A549 (cell line): ENCODE data around the gene ZFP57. TPM values are rescaled to one million over a fixed set of nuclear protein-coding genes. Genes with fewer than 3 reads are reported as not detected.

Experiments used
- ATAC-seq, 2 experiments: fragments of 200-7000 bp in 1 of 2; fragments of >200 bp in 1 of 2; cut with Nextera tagmentation in 1 of 2; cut with Tn5 transposase in 1 of 2; 3 replicates each; pipeline versions ENCODE4 v1.8.0 to v1.9.1; 2018 to 2020; ENCODE audit warnings: mild to moderate bottlenecking in 1 of 2, moderate library complexity in 1 of 2
- CTCF ChIA-PET: fragments of 300-600 bp; sonication (Branson Sonifier 250); formaldehyde crosslinking; extraction: SDS; loops from one replicate; lab custom pipeline; 2021; ENCODE audit warnings: antibody characterized with exemption, inconsistent platforms; lab: Yijun Ruan, JAX
- POLR2A ChIA-PET: fragments of 350-600 bp; formaldehyde crosslinking; extraction: SDS; loops from one replicate; lab custom pipeline; 2021; ENCODE audit warnings: antibody characterized with exemption, inconsistent platforms; lab: Yijun Ruan, JAX
- DNase-seq, 2 experiments: peaks; one replicate each; pipeline versions ENCODE4 v3.0.0 to v3.0.0-alpha.2; 2011 to 2016; ENCODE audit warnings: low read depth in 1 of 2, low spot score in 1 of 2
- FAIRE-seq: peaks from 2 replicates; lab custom pipeline; 2011; peaks lifted over from hg19 to GRCh38; lab: Jason Lieb, UNC
- H3K27ac ChIP-seq, 2 experiments: fragments of >200 bp; sonication (Bioruptor Twin); formaldehyde crosslinking; 3 replicates each; pipeline ENCODE4 v1.5.1; 2016 to 2017
- H3K4me1 ChIP-seq: fragments of >200 bp; sonication (Bioruptor Twin); formaldehyde crosslinking; 3 replicates; pipeline ENCODE4 v1.6.1; 2016
- H3K4me2 ChIP-seq: fragments of >200 bp; sonication (Bioruptor Twin); formaldehyde crosslinking; 3 replicates; pipeline ENCODE4 v1.6.1; 2016
- H3K4me3 ChIP-seq: fragments of >200 bp; sonication (Bioruptor Twin); formaldehyde crosslinking; 3 replicates; pipeline ENCODE4 v1.5.1; 2016
- H3K9me3 ChIP-seq: fragments of >200 bp; sonication (Bioruptor Twin); formaldehyde crosslinking; 3 replicates; pipeline ENCODE4 v1.6.1; 2016
- ATOH8 ChIP-seq: fragments of 250-450 bp; sonication (Bioruptor Pico); IDR thresholded peaks from 2 replicates; pipeline ENCODE4 v1.5.0; 2020; ENCODE audit warnings: low read depth, mild to moderate bottlenecking, moderate library complexity
- CBX8 ChIP-seq: fragments of 200-600 bp; sonication (generic); IDR thresholded peaks from 2 replicates; pipeline ENCODE4 v1.6.1; 2016
- CHD2 ChIP-seq: fragments of 150-350 bp; IDR thresholded peaks from 2 replicates; pipeline ENCODE4 v1.6.1; 2014; ENCODE audit warnings: low read length; ENCODE audit not compliant: partially characterized antibody
- CTCF ChIP-seq: fragments of >200 bp; sonication (Bioruptor Twin); formaldehyde crosslinking; IDR thresholded peaks from 3 replicates; pipeline ENCODE4 v1.5.1; 2016
- EHMT2 ChIP-seq: fragments of 200-600 bp; sonication (generic); IDR thresholded peaks from 2 replicates; pipeline ENCODE4 v1.6.1; 2016; ENCODE audit warnings: antibody characterized with exemption, low read depth, mild to moderate bottlenecking, moderate library complexity
- ESRRA ChIP-seq: fragments of 150-350 bp; IDR thresholded peaks from 2 replicates; pipeline ENCODE4 v1.6.1; 2014; ENCODE audit warnings: mild to moderate bottlenecking, low read length, borderline replicate concordance
- FOXS1 ChIP-seq: fragments of 250-450 bp; sonication (Bioruptor Pico); IDR thresholded peaks from 2 replicates; pipeline ENCODE4 v1.5.0; 2020; ENCODE audit warnings: mild to moderate bottlenecking, moderate library complexity
- KDM5A ChIP-seq: fragments of 200-600 bp; sonication (generic); IDR thresholded peaks from 2 replicates; pipeline ENCODE4 v1.6.1; 2016; ENCODE audit warnings: antibody characterized with exemption, mild to moderate bottlenecking
- MAFK ChIP-seq: fragments of 450-650 bp; IDR thresholded peaks from 2 replicates; pipeline ENCODE4 v1.6.1; 2014; ENCODE audit not compliant: partially characterized antibody
- MAZ ChIP-seq: fragments of 150-350 bp; IDR thresholded peaks from 2 replicates; pipeline ENCODE4 v1.6.1; 2014; ENCODE audit warnings: antibody characterized with exemption, low read depth, low read length, borderline replicate concordance
- PBX3 ChIP-seq: IDR thresholded peaks from 2 replicates; pipeline ENCODE4 v1.6.1; 2012
- RAD21 ChIP-seq, 2 experiments: fragments of >200 bp in 1 of 2; sonication (Bioruptor Twin) in 1 of 2; formaldehyde crosslinking in 1 of 2; IDR thresholded peaks in 1 of 2; conservative IDR thresholded peaks in 1 of 2; 2 replicates in 1 of 2; 3 replicates in 1 of 2; pipeline ENCODE4 v1.6.1; 2012 to 2018; ENCODE audit warnings: inconsistent platforms in 1 of 2
- RARB ChIP-seq: fragments of 250-450 bp; sonication (Bioruptor Pico); IDR thresholded peaks from 2 replicates; pipeline ENCODE4 v1.8.0; 2021; ENCODE audit warnings: mild to moderate bottlenecking, moderate library complexity
- RNF2 ChIP-seq: fragments of 200-600 bp; sonication (generic); IDR thresholded peaks from 2 replicates; pipeline ENCODE4 v1.6.1; 2016; ENCODE audit warnings: low read depth, mild to moderate bottlenecking, antibody characterized with exemption, moderate library complexity, borderline replicate concordance
- SMC3 ChIP-seq: fragments of >200 bp; sonication (Bioruptor Twin); formaldehyde crosslinking; IDR thresholded peaks from 3 replicates; pipeline ENCODE4 v1.6.1; 2018; ENCODE audit warnings: inconsistent platforms
- ZSCAN20 ChIP-seq: fragments of 250-450 bp; sonication (Bioruptor Pico); IDR thresholded peaks from 2 replicates; pipeline ENCODE4 v1.8.0; 2022; ENCODE audit warnings: mild to moderate bottlenecking, moderate library complexity
- WGBS: methylation state at CpG from one replicate; pipeline ENCODE4 v1.1.6; 2017; ENCODE audit errors: missing lambda C conversion rate; 5-methylcytosine and 5-hydroxymethylcytosine counted together
- polyA plus RNA-seq, 4 experiments: library from polyadenylated mRNA; depleted of rRNA in 3 of 4; stranded (reverse); fragments of >200 nt; fragmentation: RNase III in 1 of 4; extraction: RNeasy Plus Mini Kit Qiagen cat#74134 plus additional on column Dnase treatment in 1 of 4; gene quantifications; 2 replicates in 3 of 4; 3 replicates in 1 of 4; pipeline ENCODE4 v1.2.3, GENCODE V29; 2011 to 2017

ZFP57 gene
- polyA plus RNA-seq, 2 of the 4 experiments (the other 2 are of a cell fraction), result 0.08 TPM; not detected in 1

- TF ChIP-seq FOXS1 (CRISPR knock-in tag) (no peak), CBX8 (no peak), ZSCAN20 (CRISPR knock-in tag) (no peak), RNF2 (no peak), CHD2 (no peak), ESRRA (no peak), MAZ (no peak), PBX3 (no peak), SMC3 (peak; percentile 67), KDM5A (no peak), MAFK (no peak), RARB (no peak), EHMT2 (no peak)
Observed at GRCh38 chr6:29705389-29706231, 24.7 kb upstream of the ZFP57 start (continued).

- Histone ChIP-seq H3K4me1 (no peaks in the 10 kb centered on the region), H3K9me3 (no peaks in the 10 kb centered on the region), H3K4me3 (no peak overlapping the region), H3K27ac (no peak overlapping the region)
- ATAC-seq (peak; percentile 86 to 99), FAIRE-seq (no peak)
- ChIA-PET POLR2A (no interaction called here), CTCF (interaction anchor here (0.6 to 2.4 kb wide), 15 partner anchors 10 to 433 kb away, joined by 3 to 13 read pairs (median 3); no protein-coding TSS in a partner anchor)
- WGBS, result 14% methylated on average over 8 of the region's 17 CpGs
- TF ChIP-seq PBX3 (no peak), ATOH8 (CRISPR knock-in tag) (no peak), ZSCAN20 (CRISPR knock-in tag) (no peak), RAD21 (conservative IDR thresholded peaks at IDR 0.05 in 1 of 2, IDR thresholded peaks at IDR 0.05 in 1 of 2) (peak; percentile 39 to 54; a peak in 3 of 5 replicates), CTCF (peak; percentile 61), ESRRA (no peak), SMC3 (peak; percentile 32; the same call in 2 of the 3 replicates)
- TF ChIP-seq, all 56 proteins: peak for 3
- peak overlapping the region; percentile 34; the same call in 1 of the 3 replicates for H3K4me2 ChIP-seq
- peak; percentile 41 to 56 for DNase-seq
Observed at GRCh38 chr6:29702519-29703103, 21.7 kb upstream of the ZFP57 start.
